ENCODE results near the gene COL4A6.
"Not testable (repeated sequence)": the region's sequence is repeated elsewhere in the genome, so short reads cannot be mapped to it uniquely, and the experiment has no call there.

COL4A6 gene

GRCh38 chrX:108399418-108400165, 38.6 kb downstream of the COL4A6 start:
- peak in 1 of 14 donors; percentile 0 for DNase-seq

- DNase-seq, result no peak
Observed at GRCh38 chrX:108397627-108398391, 40.4 kb downstream of the COL4A6 start.

GRCh38 chrX:108396986-108397385, 41.2 kb downstream of the COL4A6 start:
- no peak for DNase-seq

GRCh38 chrX:108396188-108396891, 41.9 kb downstream of the COL4A6 start:
- DNase-seq, result no peak

- DNase-seq, result not testable (repeated sequence)
Observed at GRCh38 chrX:108390976-108391717, 47.1 kb downstream of the COL4A6 start.

- DNase-seq, result no peak
Observed at GRCh38 chrX:108384783-108385182, 53.4 kb downstream of the COL4A6 start.

- no peak for DNase-seq
Observed at GRCh38 chrX:108380222-108380621, 58.0 kb downstream of the COL4A6 start.

GRCh38 chrX:108376821-108377220, 61.4 kb downstream of the COL4A6 start:
- DNase-seq, result not testable (repeated sequence)

- DNase-seq, result not testable (repeated sequence)
Observed at GRCh38 chrX:108375591-108375990, 62.6 kb downstream of the COL4A6 start.

GRCh38 chrX:108366644-108367406, 71.4 kb downstream of the COL4A6 start:
- no peak for DNase-seq

GRCh38 chrX:108362026-108362425, 76.2 kb downstream of the COL4A6 start:
- no peak for DNase-seq

- DNase-seq, result no peak
Observed at GRCh38 chrX:108361316-108361715, 76.9 kb downstream of the COL4A6 start.

GRCh38 chrX:108359806-108360602, 78.2 kb downstream of the COL4A6 start:
- no peak for DNase-seq

GRCh38 chrX:108353452-108353851, 84.8 kb downstream of the COL4A6 start:
- no peak for DNase-seq

GRCh38 chrX:108349210-108349609, 89.0 kb downstream of the COL4A6 start:
- no peak for DNase-seq

GRCh38 chrX:108348525-108348924, 89.7 kb downstream of the COL4A6 start:
- no peak for DNase-seq

GRCh38 chrX:108347800-108348199, 90.4 kb downstream of the COL4A6 start:
- no peak for DNase-seq

GRCh38 chrX:108344216-108344615, 94.0 kb downstream of the COL4A6 start:
- DNase-seq, result no peak

GRCh38 chrX:108341947-108342346, 96.3 kb downstream of the COL4A6 start:
- DNase-seq, result no peak

- DNase-seq, result no peak
Observed at GRCh38 chrX:108332281-108332680, 105.9 kb downstream of the COL4A6 start.
